ENCODE results near the gene NDUFA8.

Gene NDUFA8

GRCh38 chr9:122122468-122122867 lies 37.1 kb downstream of the NDUFA8 start:
- peaks cover 45% of the 10 kb centered on the region for H3K27me3 Mint-ChIP-seq (ENCODE audit: low read depth)
- H3K36me3 Mint-ChIP-seq (ENCODE audit: low read depth), result no peaks in the 10 kb centered on the region
- TF ChIP-seq CTCF (IDR thresholded peaks at IDR 0.05; ENCODE audit: unreplicated experiment in 3 of 3), result no peak
- peaks cover 25% of the 10 kb centered on the region for H3K4me1 Mint-ChIP-seq
- H3K27ac Mint-ChIP-seq, result no peak overlapping the region
- no peaks in the 10 kb centered on the region for H3K9me3 Mint-ChIP-seq
- no peak overlapping the region for H3K4me3 Mint-ChIP-seq

- H3K27me3 Mint-ChIP-seq (ENCODE audit: low read depth), result peaks cover 40% of the 10 kb centered on the region
- H3K4me3 Mint-ChIP-seq, result no peak overlapping the region
- no peak for TF ChIP-seq CTCF (IDR thresholded peaks at IDR 0.05; ENCODE audit: unreplicated experiment in 3 of 3)
- H3K9me3 Mint-ChIP-seq, result no peaks in the 10 kb centered on the region
- H3K36me3 Mint-ChIP-seq (ENCODE audit: low read depth), result no peaks in the 10 kb centered on the region
- H3K4me1 Mint-ChIP-seq, result peaks cover 25% of the 10 kb centered on the region
- H3K27ac Mint-ChIP-seq, result no peak overlapping the region
These were observed 37.6 kb downstream of the NDUFA8 start for GRCh38 chr9:122121931-122122330.

- no peaks in the 10 kb centered on the region for H3K36me3 Mint-ChIP-seq (ENCODE audit: low read depth)
- H3K27ac Mint-ChIP-seq, result no peak overlapping the region
- no peak overlapping the region for H3K4me3 Mint-ChIP-seq
- H3K9me3 Mint-ChIP-seq, result no peaks in the 10 kb centered on the region
- peaks cover 22% of the 10 kb centered on the region for H3K4me1 Mint-ChIP-seq
- no peak for TF ChIP-seq CTCF (IDR thresholded peaks at IDR 0.05; ENCODE audit: unreplicated experiment in 3 of 3)
- H3K27me3 Mint-ChIP-seq (ENCODE audit: low read depth), result peaks cover 35% of the 10 kb centered on the region
These were observed 38.2 kb downstream of the NDUFA8 start for GRCh38 chr9:122121391-122121790.

GRCh38 chr9:122120316-122121071 lies 39.1 kb downstream of the NDUFA8 start:
- Mint-ChIP-seq H3K27me3 (ENCODE audit: low read depth) (peaks cover 28% of the 10 kb centered on the region), H3K4me3 (no peak overlapping the region), H3K4me1 (peaks cover 21% of the 10 kb centered on the region), H3K27ac (no peak overlapping the region), H3K9me3 (no peaks in the 10 kb centered on the region), H3K36me3 (ENCODE audit: low read depth) (no peaks in the 10 kb centered on the region)
- no peak for TF ChIP-seq CTCF (IDR thresholded peaks at IDR 0.05; ENCODE audit: unreplicated experiment in 3 of 3)

GRCh38 chr9:122119721-122120120 lies 39.9 kb downstream of the NDUFA8 start:
- peaks cover 18% of the 10 kb centered on the region for H3K4me1 Mint-ChIP-seq
- no peak overlapping the region for H3K27ac Mint-ChIP-seq
- no peaks in the 10 kb centered on the region for H3K36me3 Mint-ChIP-seq (ENCODE audit: low read depth)
- H3K4me3 Mint-ChIP-seq, result no peak overlapping the region
- no peaks in the 10 kb centered on the region for H3K9me3 Mint-ChIP-seq
- H3K27me3 Mint-ChIP-seq (ENCODE audit: low read depth), result peaks cover 26% of the 10 kb centered on the region
- TF ChIP-seq CTCF (IDR thresholded peaks at IDR 0.05; ENCODE audit: unreplicated experiment in 3 of 3), result no peak

- peaks cover 25% of the 10 kb centered on the region for H3K27me3 Mint-ChIP-seq (ENCODE audit: low read depth)
- no peaks in the 10 kb centered on the region for H3K9me3 Mint-ChIP-seq
- no peak for TF ChIP-seq CTCF (IDR thresholded peaks at IDR 0.05; ENCODE audit: unreplicated experiment in 3 of 3)
- no peaks in the 10 kb centered on the region for H3K36me3 Mint-ChIP-seq (ENCODE audit: low read depth)
- no peak overlapping the region for H3K4me3 Mint-ChIP-seq
- peaks cover 18% of the 10 kb centered on the region for H3K4me1 Mint-ChIP-seq
- no peak overlapping the region for H3K27ac Mint-ChIP-seq
These were observed 40.4 kb downstream of the NDUFA8 start for GRCh38 chr9:122119166-122119521.

Measured in nephron (organoid).